ENCODE measurements around the gene BICD2. TPM values are rescaled to one million over a fixed set of nuclear protein-coding genes. Genes with fewer than 3 reads are reported as not detected.

The BICD2 gene
- total and polyA plus RNA-seq, 2 of the 13 experiments (the other 11 are each of a cell fraction or from before 2014, with no cell fraction given) = 5.1 to 17.4 TPM

DNA sequence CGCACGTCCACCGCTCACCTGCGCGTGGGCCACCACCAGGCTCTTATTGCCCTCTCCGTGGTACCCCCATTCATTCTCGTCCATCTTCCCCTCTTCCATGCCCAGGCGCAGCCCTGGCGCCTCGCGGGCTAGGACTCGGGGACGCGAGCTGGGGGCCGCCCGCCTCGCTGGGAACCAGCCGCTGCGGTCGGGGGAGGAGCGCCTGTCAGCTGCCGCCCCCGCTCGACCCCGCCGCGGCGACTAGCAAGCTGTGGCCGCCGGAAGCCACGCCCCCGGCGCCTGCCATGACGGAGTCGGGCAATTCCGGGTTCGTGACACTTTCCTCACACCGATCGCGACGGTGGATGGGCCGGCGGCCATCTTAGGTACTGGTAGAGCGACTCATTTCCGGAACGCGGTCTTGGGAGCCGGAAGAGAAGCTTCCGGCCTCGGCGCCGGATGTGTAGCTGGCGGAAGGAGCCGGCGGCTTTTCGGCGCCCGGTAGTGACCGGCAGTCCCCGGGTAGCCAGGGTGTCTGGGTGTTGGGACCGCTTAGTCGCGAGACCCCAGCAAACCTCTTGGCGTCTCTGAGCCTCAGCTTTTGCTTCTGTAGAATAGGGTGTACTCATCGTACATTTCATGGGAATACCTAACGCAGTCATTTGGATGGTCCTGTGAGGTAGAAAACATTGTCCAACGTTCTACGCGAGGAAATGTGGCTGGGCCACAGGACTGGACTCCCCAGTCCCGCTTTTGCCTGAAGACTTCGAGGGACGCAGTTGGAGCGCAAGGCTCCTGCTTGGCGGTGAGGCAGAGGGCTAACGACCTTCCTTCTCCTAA is 94.5 kb downstream of the BICD2 start, which contains the start of gene IPPK:
TSS of gene IPPK (minus strand) at position 242 of the 819 bp plus-strand sequence. CDS start at position 99, 143 bp downstream.
- peaks cover 38% of the 10 kb centered on the region for H3K4me1 ChIP-seq (ENCODE audit: insufficient read depth, low read length)
- peak within 1 kb of the TSS; percentile 82 for H3K4me2 ChIP-seq (ENCODE audit: low read depth, low read length)
- peak within 1 kb of the TSS; percentile 91 for H2AFZ ChIP-seq (ENCODE audit: low read length)
- in situ Hi-C loops (cut with HindIII; ENCODE audit: extremely low pct_ligation_motif_present, low pct_unique_long_range_greater_than_20kb) = no loop called here
- H3K9ac ChIP-seq (ENCODE audit: insufficient read depth, low read depth, low read length) = peak within 1 kb of the TSS; percentile 86
- peaks cover under 1% of the 10 kb centered on the region; the same call in 1 of the 2 replicates for H4K20me1 ChIP-seq (ENCODE audit: insufficient read depth, low read length)
- DNase-seq (ENCODE audit: low spot score) = peak; percentile 96
- H3K27me3 ChIP-seq (ENCODE audit: control insufficient read depth in 1 of 2, insufficient read depth in 2 of 2, low read length in 2 of 2) = no peaks in the 10 kb centered on the region; a peak in 1 of 5 replicates
- CTCF ChIA-PET (ENCODE audit: low intra/inter-chr PET ratio, low total read pairs) = no interaction called here
- H3K4me3 ChIP-seq (replicated peaks in 1 of 3; ENCODE audit: insufficient read depth in 1 of 3, low read depth in 2 of 3, low read length in 3 of 3) = peak within 1 kb of the TSS; percentile 85 to 98 (median 89)
- no TSS peak for BruUV-seq (replicated peaks)
- intact Hi-C loops (cut with micrococcal nuclease; ENCODE audit: unreplicated experiment) = no loop called here
- peak within 1 kb of the TSS; percentile 85 for H3K27ac ChIP-seq (ENCODE audit: extremely low read length, insufficient read depth, low read length)
- POLR2A ChIA-PET = interaction anchor here (1.0 to 2.3 kb wide), 8 partner anchors 10 to 570 kb away, joined by 3 to 11 read pairs (median 4); partner anchors contain the start of genes CENPP and NOL8
- ATAC-seq = peak; percentile 94
- FAIRE-seq = peak; percentile 72
- H3K9me3 ChIP-seq (ENCODE audit: low read length) = no peaks in the 10 kb centered on the region
- peaks cover 29% of the 10 kb centered on the region for H3K79me2 ChIP-seq (ENCODE audit: insufficient read depth, low read length)
- WGBS (ENCODE audit: low lambda C conversion rate) = 0% methylated on average over 2 of the region's 75 CpGs
- peaks cover 0 to 8% of the 10 kb centered on the region in 2 experiments; a peak in 2 of 5 replicates for H3K36me3 ChIP-seq (replicated peaks in 1 of 2; ENCODE audit: control insufficient read depth in 1 of 2, insufficient read depth in 2 of 2, low read length in 2 of 2)
- peak; percentile 92 for TF ChIP-seq HDAC1 (CRISPR knock-in tag; IDR thresholded peaks at IDR 0.05)
- no peak for TF ChIP-seq NPAS2 (CRISPR knock-in tag; IDR thresholded peaks at IDR 0.05; ENCODE audit: borderline replicate concordance)
- TF ChIP-seq, protein P1, sequence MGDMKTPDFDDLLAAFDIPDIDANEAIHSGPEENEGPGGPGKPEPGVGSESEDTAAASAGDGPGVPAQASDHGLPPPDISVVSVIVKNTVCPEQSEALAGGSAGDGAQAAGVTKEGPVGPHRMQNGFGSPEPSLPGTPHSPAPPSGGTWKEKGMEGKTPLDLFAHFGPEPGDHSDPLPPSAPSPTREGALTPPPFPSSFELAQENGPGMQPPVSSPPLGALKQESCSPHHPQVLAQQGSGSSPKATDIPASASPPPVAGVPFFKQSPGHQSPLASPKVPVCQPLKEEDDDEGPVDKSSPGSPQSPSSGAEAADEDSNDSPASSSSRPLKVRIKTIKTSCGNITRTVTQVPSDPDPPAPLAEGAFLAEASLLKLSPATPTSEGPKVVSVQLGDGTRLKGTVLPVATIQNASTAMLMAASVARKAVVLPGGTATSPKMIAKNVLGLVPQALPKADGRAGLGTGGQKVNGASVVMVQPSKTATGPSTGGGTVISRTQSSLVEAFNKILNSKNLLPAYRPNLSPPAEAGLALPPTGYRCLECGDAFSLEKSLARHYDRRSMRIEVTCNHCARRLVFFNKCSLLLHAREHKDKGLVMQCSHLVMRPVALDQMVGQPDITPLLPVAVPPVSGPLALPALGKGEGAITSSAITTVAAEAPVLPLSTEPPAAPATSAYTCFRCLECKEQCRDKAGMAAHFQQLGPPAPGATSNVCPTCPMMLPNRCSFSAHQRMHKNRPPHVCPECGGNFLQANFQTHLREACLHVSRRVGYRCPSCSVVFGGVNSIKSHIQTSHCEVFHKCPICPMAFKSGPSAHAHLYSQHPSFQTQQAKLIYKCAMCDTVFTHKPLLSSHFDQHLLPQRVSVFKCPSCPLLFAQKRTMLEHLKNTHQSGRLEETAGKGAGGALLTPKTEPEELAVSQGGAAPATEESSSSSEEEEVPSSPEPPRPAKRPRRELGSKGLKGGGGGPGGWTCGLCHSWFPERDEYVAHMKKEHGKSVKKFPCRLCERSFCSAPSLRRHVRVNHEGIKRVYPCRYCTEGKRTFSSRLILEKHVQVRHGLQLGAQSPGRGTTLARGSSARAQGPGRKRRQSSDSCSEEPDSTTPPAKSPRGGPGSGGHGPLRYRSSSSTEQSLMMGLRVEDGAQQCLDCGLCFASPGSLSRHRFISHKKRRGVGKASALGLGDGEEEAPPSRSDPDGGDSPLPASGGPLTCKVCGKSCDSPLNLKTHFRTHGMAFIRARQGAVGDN (CRISPR knock-in tag; IDR thresholded peaks at IDR 0.05) = peak; percentile 78
- peak; percentile 74; the same call in 1 of the 2 replicates for TF ChIP-seq BCL3 (CRISPR knock-in tag; IDR thresholded peaks at IDR 0.05)
- peak; percentile 93 for TF ChIP-seq PHF8 (CRISPR knock-in tag; IDR thresholded peaks at IDR 0.05)
- no peak for TF ChIP-seq ZNF879 (CRISPR knock-in tag; IDR thresholded peaks at IDR 0.05)
- TF ChIP-seq RARG (CRISPR knock-in tag; IDR thresholded peaks at IDR 0.05; ENCODE audit: low read depth) = no peak
- peak; percentile 63 for TF ChIP-seq SKI (IDR thresholded peaks at IDR 0.05; ENCODE audit: partially characterized antibody)
- no peak for TF ChIP-seq ZNF432 (CRISPR knock-in tag; IDR thresholded peaks at IDR 0.05; ENCODE audit: borderline replicate concordance)
- TF ChIP-seq YEATS2 (CRISPR knock-in tag; IDR thresholded peaks at IDR 0.05; ENCODE audit: borderline replicate concordance) = peak; percentile 86; the same call in 1 of the 2 replicates
- TF ChIP-seq NKX3-1 (CRISPR knock-in tag; IDR thresholded peaks at IDR 0.05) = no peak
- TF ChIP-seq, protein P2, sequence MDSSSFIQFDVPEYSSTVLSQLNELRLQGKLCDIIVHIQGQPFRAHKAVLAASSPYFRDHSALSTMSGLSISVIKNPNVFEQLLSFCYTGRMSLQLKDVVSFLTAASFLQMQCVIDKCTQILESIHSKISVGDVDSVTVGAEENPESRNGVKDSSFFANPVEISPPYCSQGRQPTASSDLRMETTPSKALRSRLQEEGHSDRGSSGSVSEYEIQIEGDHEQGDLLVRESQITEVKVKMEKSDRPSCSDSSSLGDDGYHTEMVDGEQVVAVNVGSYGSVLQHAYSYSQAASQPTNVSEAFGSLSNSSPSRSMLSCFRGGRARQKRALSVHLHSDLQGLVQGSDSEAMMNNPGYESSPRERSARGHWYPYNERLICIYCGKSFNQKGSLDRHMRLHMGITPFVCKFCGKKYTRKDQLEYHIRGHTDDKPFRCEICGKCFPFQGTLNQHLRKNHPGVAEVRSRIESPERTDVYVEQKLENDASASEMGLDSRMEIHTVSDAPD (CRISPR knock-in tag; IDR thresholded peaks at IDR 0.05) = no peak
- no peak for TF ChIP-seq RNF2 (conservative IDR thresholded peaks at IDR 0.05; ENCODE audit: low read depth)
- no peak for TF ChIP-seq RORA (CRISPR knock-in tag; IDR thresholded peaks at IDR 0.05)
- no peak for TF ChIP-seq TBP (CRISPR knock-in tag; IDR thresholded peaks at IDR 0.05)
- no peak for TF ChIP-seq MBD4 (IDR thresholded peaks at IDR 0.05; ENCODE audit: borderline replicate concordance, low read length)
- TF ChIP-seq MIER2 (CRISPR knock-in tag; IDR thresholded peaks at IDR 0.05) = no peak
- TF ChIP-seq SMARCE1 (IDR thresholded peaks at IDR 0.05; ENCODE audit: borderline replicate concordance) = no peak

Measured in HepG2 (cell line).